Activated CD4-positive, alpha-beta T cell treated with anti-CD3 and anti-CD28 coated beads, Interleukin-2, amount 10 ng/mL, durations not matched to agents 24 days and 14 days (primary cell): Measurements from ENCODE around the gene REP15. TPM values are rescaled to one million over a fixed set of nuclear protein-coding genes. Genes with fewer than 3 reads are reported as not detected.

Source experiments
- total RNA-seq: library from RNA; stranded (reverse); gene quantifications from 2 replicates; pipeline ENCODE4 v1.2.3, GENCODE V29; 2022

The REP15 gene
- total RNA-seq, 1 donor from 2014 or later, result 0.77 TPM

Other genes starting within 250 kb of the REP15 start
- 1.1 and 1.4 TPM in 2 replicates for gene SMCO2, start 249.7 kb upstream of the REP15 start, total RNA-seq
- 29.0 and 32.0 TPM in 2 replicates for gene PPFIBP1, start 172.2 kb upstream of the REP15 start, total RNA-seq
- 57.7 and 58.1 TPM in 2 replicates for gene MRPS35, start 14.4 kb downstream of the REP15 start, total RNA-seq
- gene KLHL42, start 83.8 kb downstream of the REP15 start, total RNA-seq, result 13.6 and 14.5 TPM in 2 replicates
- gene MANSC4, start 83.8 kb downstream of the REP15 start, total RNA-seq, result not detected in 2 replicates